K562 (cell line): ENCODE results near the gene DNAJB6. TPM values are rescaled to one million over a fixed set of nuclear protein-coding genes. Genes with fewer than 3 reads are reported as not detected.
A peak's percentile ranks its signal among the peaks of the same experiment; 100 is the strongest.

Source experiments
- ATAC-seq: fragments of 200-7000 bp; cut with Tn5 transposase; 3 replicates; pipeline ENCODE4 v1.9.1; 2020; ENCODE audit warnings: moderate library complexity
- BruUV-seq: library from RNA; stranded (reverse); fragments of 400-500 nt; replicated peaks from 2 replicates; lab custom pipeline; 2021; lab: Mats Ljungman, UMichigan
- CTCF ChIA-PET: fragments of 300-600 bp; formaldehyde crosslinking; extraction: SDS; loops from one replicate; lab custom pipeline; 2021; ENCODE audit warnings: low intra/inter-chr PET ratio; lab: Yijun Ruan, JAX
- POLR2A ChIA-PET: fragments of 300-600, 350-650 bp; sonication (Branson Sonifier 250); formaldehyde crosslinking; extraction: SDS; loops from one replicate; lab custom pipeline; 2021; ENCODE audit warnings: antibody characterized with exemption, inconsistent platforms; lab: Yijun Ruan, JAX
- DNase-seq, 4 experiments: peaks; one replicate each; pipeline versions ENCODE4 v3.0.0 to v3.0.0-alpha.2; 2011 to 2018; ENCODE audit warnings: low spot score in 3 of 4, mixed read lengths in 3 of 4; ENCODE audit errors: extremely low read depth in 1 of 4
- FAIRE-seq: peaks from 2 replicates; lab custom pipeline; 2011; peaks lifted over from hg19 to GRCh38; lab: Jason Lieb, UNC
- H2AFZ ChIP-seq: 2 replicates; pipeline ENCODE4 v1.6.0; 2011; ENCODE audit warnings: low read depth, low read length, control low read depth, inconsistent platforms
- H3K27ac ChIP-seq: fragments of 200-600 bp; 3 replicates; pipeline ENCODE4 v1.8.0; 2011; ENCODE audit warnings: low read depth, mild to moderate bottlenecking, control low read depth, inconsistent platforms, low read length, moderate library complexity, mixed read lengths; ENCODE audit errors: extremely low read depth
- H3K27me3 ChIP-seq, 2 experiments: fragments of 300-600 bp in 1 of 2; 2 replicates in 1 of 2; 3 replicates in 1 of 2; pipeline versions ENCODE4 v1.6.0 to v1.8.0; 2011; ENCODE audit warnings: inconsistent platforms in 2 of 2, low read length in 2 of 2, mild to moderate bottlenecking in 1 of 2, mixed read lengths in 1 of 2, moderate library complexity in 1 of 2; ENCODE audit not compliant: control insufficient read depth in 2 of 2, insufficient read depth in 2 of 2
- H3K36me3 ChIP-seq: fragments of 300-600 bp; 3 replicates; pipeline ENCODE4 v1.8.0; 2011; ENCODE audit warnings: mild to moderate bottlenecking, low read length, inconsistent platforms; ENCODE audit not compliant: control insufficient read depth, insufficient read depth
- H3K4me1 ChIP-seq, 2 experiments: fragments of 200-600 bp in 1 of 2; replicated peaks in 1 of 2; 2 replicates in 1 of 2; 3 replicates in 1 of 2; pipeline versions ENCODE4 v1.5.1 to v1.8.0; 2011; ENCODE audit warnings: inconsistent platforms in 2 of 2, low read length in 2 of 2, mild to moderate bottlenecking in 1 of 2, mixed read lengths in 1 of 2, moderate library complexity in 1 of 2; ENCODE audit not compliant: control insufficient read depth in 2 of 2, insufficient read depth in 2 of 2
- H3K4me2 ChIP-seq: 2 replicates; pipeline ENCODE4 v1.6.1; 2011; ENCODE audit warnings: low read length, control low read depth, inconsistent platforms, mixed read lengths; ENCODE audit not compliant: insufficient read depth
- H3K4me3 ChIP-seq: fragments of 200-600 bp; sonication (generic), shearing (Covaris generic); 2 replicates; pipeline ENCODE4 v1.5.1; 2016; ENCODE audit warnings: control low read depth, inconsistent platforms
- H3K79me2 ChIP-seq: fragments of 200-600 bp; 3 replicates; pipeline ENCODE4 v1.8.0; 2011; ENCODE audit warnings: low read length, inconsistent platforms; ENCODE audit not compliant: control insufficient read depth, insufficient read depth
- H3K9ac ChIP-seq, 2 experiments: 2 replicates each; pipeline versions ENCODE4 v1.6.0 to v1.6.1; 2011; ENCODE audit warnings: low read depth in 2 of 2, low read length in 2 of 2, control low read depth in 1 of 2, inconsistent platforms in 1 of 2, mild to moderate bottlenecking in 1 of 2, mixed read lengths in 1 of 2; ENCODE audit not compliant: insufficient read depth in 1 of 2
- H3K9me1 ChIP-seq: one replicate; pipeline ENCODE4 v1.6.0; 2011; ENCODE audit warnings: inconsistent platforms, mild to moderate bottlenecking, low read length, moderate library complexity; ENCODE audit not compliant: control insufficient read depth, insufficient read depth
- H3K9me3 ChIP-seq: replicated peaks from 2 replicates; pipeline ENCODE4 v1.5.1; 2011; ENCODE audit warnings: low read depth, low read length, inconsistent platforms; ENCODE audit not compliant: control insufficient read depth, insufficient read depth
- H4K20me1 ChIP-seq: replicated peaks from 2 replicates; pipeline ENCODE4 v1.6.1; 2011; ENCODE audit warnings: low read length, inconsistent platforms, mixed read lengths; ENCODE audit not compliant: control insufficient read depth, insufficient read depth
- FOXO4 ChIP-seq: fragments of 450-650 bp; formaldehyde crosslinking; IDR thresholded peaks from 2 replicates; pipeline ENCODE4 v1.4.0; 2020; ENCODE audit warnings: mild to moderate bottlenecking, moderate library complexity
- GTF3C2 ChIP-seq: IDR thresholded peaks from 3 replicates; pipeline ENCODE4 v1.6.1; 2011; ENCODE audit warnings: borderline replicate concordance, mild to moderate bottlenecking, moderate library complexity; ENCODE audit not compliant: insufficient read length; ENCODE audit errors: extremely low read depth
- SRF ChIP-seq, 2 experiments: fragments of 250-450, 450-650 bp in 1 of 2; sonication (Bioruptor Pico) in 1 of 2; sonication (generic) in 1 of 2; formaldehyde crosslinking; IDR thresholded peaks; 2 replicates each; pipeline versions ENCODE4 v1.5.0 to v1.5.1; 2020 to 2022; ENCODE audit warnings: mild to moderate bottlenecking in 1 of 2, missing genetic modification reagents in 1 of 2
- WGBS: fragments of 100-300 bp; shearing (Covaris generic); methylation state at CpG from one replicate; pipeline ENCODE4 v1.1.6; 2016; ENCODE audit warnings: low coverage, mixed read lengths; ENCODE audit not compliant: insufficient coverage; ENCODE audit errors: missing lambda C conversion rate; 5-methylcytosine and 5-hydroxymethylcytosine counted together
- in situ Hi-C: fragments of 300-500 bp; cut with MboI; formaldehyde crosslinking; loops from 4 replicates; pipeline ENCODE4 v1.15.0; 2018; ENCODE audit warnings: inconsistent platforms, mixed read lengths
- intact Hi-C: fragments of 100-400 bp; cut with micrococcal nuclease; formaldehyde crosslinking; loops from 2 replicates; pipeline ENCODE4 v1.14.2; 2022
- polyA plus RNA-seq, 8 experiments: library from polyadenylated mRNA; depleted of rRNA in 4 of 8; stranded (reverse) in 5 of 8; unstranded in 3 of 8; fragments of >200 nt; fragmentation: Nextera tagmentation in 2 of 8; fragmentation: Illumina TruSeq in 1 of 8; extraction: Ambion mirVana in 2 of 8; extraction: Trizol in 1 of 8; gene quantifications; 2 replicates each; pipeline versions ENCODE4 v1.2.1 to v1.2.3, GENCODE V29; 2011 to 2014; ENCODE audit warnings: inconsistent platforms in 1 of 8, missing spikeins in 1 of 8
- total RNA-seq, 7 experiments: library from RNA; depleted of rRNA in 6 of 7; stranded (reverse); fragments of >200 nt in 6 of 7; fragmentation: Illumina TruSeq in 2 of 7; extraction: Trizol in 2 of 7; gene quantifications; 2 replicates each; pipeline versions ENCODE4 v1.2.1 to v1.2.3, GENCODE V29; 2011 to 2021; ENCODE audit warnings: low replicate concordance in 1 of 7

DNAJB6 gene
- total and polyA plus RNA-seq, 9 of the 15 experiments (the other 6 are each of a cell fraction or from before 2014, with no cell fraction given): 84.5 to 158 (median 135) TPM

- TF ChIP-seq FOXO4 (CRISPR knock-in tag): no peak
These were observed 50.4 kb downstream of the DNAJB6 start (continued) for GRCh38 chr7:157386979-157387800.

- Histone ChIP-seq H3K4me1 (peaks cover 3 to 4% of the 10 kb centered on the region in 2 experiments; a peak in 2 of 5 replicates), H2AFZ (no peak overlapping the region), H3K27ac (no peak overlapping the region), H3K9me3 (no peaks in the 10 kb centered on the region), H3K9me1 (no peaks in the 10 kb centered on the region), H3K36me3 (peaks cover 85% of the 10 kb centered on the region), H3K9ac (no peak overlapping the region), H4K20me1 (no peaks in the 10 kb centered on the region), H3K4me3 (no peak overlapping the region), H3K27me3 (no peaks in the 10 kb centered on the region), H3K4me2 (no peak overlapping the region), H3K79me2 (peaks cover 44% of the 10 kb centered on the region)
- intact Hi-C loops (loop anchor here (5.0 kb wide), 2 partner anchors 51 to 151 kb away; partner anchors contain the start of gene DNAJB6), in situ Hi-C loops (no loop called here)
- WGBS: 97% methylated on average over 5 of the region's 5 CpGs
- ATAC-seq (no peak), FAIRE-seq (no peak), DNase-seq (no peak)
- POLR2A ChIA-PET: interaction anchor here (0.6 to 1.8 kb wide), 5 partner anchors 9 to 331 kb away, joined by 3 to 6 read pairs (median 4); no protein-coding TSS in a partner anchor
- TF ChIP-seq GTF3C2 (no peak), SRF (CRISPR knock-in tag; IDR thresholded peaks at IDR 0.05) (0 out of 4 replicates have a peak, but pooled peaks of 1 of the 2 experiments have one; percentile 7)
- CTCF ChIA-PET: interaction anchor here (1.3 kb wide), 1 partner anchor 18 kb away, joined by 3 read pairs; no protein-coding TSS in a partner anchor
- no TSS peak for BruUV-seq
These were observed 51.5 kb downstream of the DNAJB6 start for GRCh38 chr7:157388301-157388700.
